OCI-LY1 (cell line): Measurements from ENCODE around the gene C13orf42.

ENCODE experiments used
- H2AFZ ChIP-seq: fragments of 200-600 bp; sonication (generic), shearing (Covaris generic); 2 replicates; pipeline ENCODE4 v1.6.0; 2014; ENCODE audit warnings: antibody characterized with exemption, mild to moderate bottlenecking, low read length
- H3F3A ChIP-seq: fragments of 200-600 bp; sonication (generic), shearing (Covaris generic); 2 replicates; pipeline ENCODE4 v1.6.0; 2014; ENCODE audit warnings: mild to moderate bottlenecking, antibody characterized with exemption, low read length, moderate library complexity; ENCODE audit not compliant: insufficient read depth
- H3K27ac ChIP-seq: fragments of 200-600 bp; sonication (generic); 2 replicates; pipeline ENCODE4 v1.5.1; 2014; ENCODE audit warnings: low read length, mixed run types, mild to moderate bottlenecking, low read depth; ENCODE audit not compliant: poor library complexity, severe bottlenecking
- H3K27me3 ChIP-seq: fragments of 200-600 bp; sonication (generic); 2 replicates; pipeline ENCODE4 v1.6.0; 2014; ENCODE audit warnings: antibody characterized with exemption, mild to moderate bottlenecking, low read length, moderate library complexity; ENCODE audit not compliant: insufficient read depth
- H3K36me3 ChIP-seq: fragments of 200-600 bp; sonication (generic); 2 replicates; pipeline ENCODE4 v1.6.1; 2014; ENCODE audit warnings: mild to moderate bottlenecking, antibody characterized with exemption, low read length, moderate library complexity, mixed read lengths; ENCODE audit not compliant: insufficient read depth
- H3K4me1 ChIP-seq: fragments of 200-600 bp; sonication (generic); 2 replicates; pipeline ENCODE4 v1.5.1; 2014; ENCODE audit warnings: mild to moderate bottlenecking, low read length, moderate library complexity; ENCODE audit not compliant: insufficient read depth, severe bottlenecking
- H3K4me2 ChIP-seq: fragments of 200-600 bp; sonication (generic), shearing (Covaris generic); 2 replicates; pipeline ENCODE4 v1.6.1; 2014; ENCODE audit warnings: low read length
- H3K4me3 ChIP-seq: fragments of 200-600 bp; sonication (generic); 2 replicates; pipeline ENCODE4 v1.5.1; 2014; ENCODE audit warnings: low read length, low read depth, mild to moderate bottlenecking, mixed read lengths; ENCODE audit not compliant: poor library complexity, severe bottlenecking
- H3K79me2 ChIP-seq: fragments of 200-600 bp; shearing (Covaris generic); 2 replicates; pipeline ENCODE4 v1.6.1; 2016; ENCODE audit warnings: mixed run types, low read length, mixed read lengths; ENCODE audit not compliant: insufficient read depth
- H3K9ac ChIP-seq: fragments of 200-600 bp; sonication (generic), shearing (Covaris generic); 2 replicates; pipeline ENCODE4 v1.6.1; 2014; ENCODE audit warnings: mild to moderate bottlenecking, low read length, mixed read lengths
- H3K9me2 ChIP-seq: fragments of 200-600 bp; sonication (generic), shearing (Covaris generic); 2 replicates; pipeline ENCODE4 v1.6.1; 2014; ENCODE audit warnings: low read depth, mild to moderate bottlenecking, low read length, mixed read lengths
- H3K9me3 ChIP-seq: fragments of 200-600 bp; shearing (Covaris generic); 2 replicates; pipeline ENCODE4 v1.6.1; 2014; ENCODE audit warnings: low read length, mixed read lengths
- H4K20me1 ChIP-seq: fragments of 200-600 bp; sonication (generic), shearing (Covaris generic); 2 replicates; pipeline ENCODE4 v1.6.0; 2016; ENCODE audit warnings: mild to moderate bottlenecking, low read length; ENCODE audit not compliant: insufficient read depth
- EZH2 ChIP-seq: fragments of 200-600 bp; sonication (generic), shearing (Covaris generic); IDR thresholded peaks from 2 replicates; pipeline ENCODE4 v1.8.0; 2017; ENCODE audit warnings: borderline replicate concordance, mixed run types, mild to moderate bottlenecking, antibody characterized with exemption, low read length, moderate library complexity, mixed read lengths
- TF ChIP-seq, protein P1 (sequence below): fragments of 200-600 bp; sonication (generic), shearing (Covaris generic); IDR thresholded peaks from 2 replicates; pipeline ENCODE4 v1.5.1; 2017; ENCODE audit warnings: mild to moderate bottlenecking, antibody characterized with exemption, low read length, moderate library complexity, mixed read lengths

The C13orf42 gene

DNA sequence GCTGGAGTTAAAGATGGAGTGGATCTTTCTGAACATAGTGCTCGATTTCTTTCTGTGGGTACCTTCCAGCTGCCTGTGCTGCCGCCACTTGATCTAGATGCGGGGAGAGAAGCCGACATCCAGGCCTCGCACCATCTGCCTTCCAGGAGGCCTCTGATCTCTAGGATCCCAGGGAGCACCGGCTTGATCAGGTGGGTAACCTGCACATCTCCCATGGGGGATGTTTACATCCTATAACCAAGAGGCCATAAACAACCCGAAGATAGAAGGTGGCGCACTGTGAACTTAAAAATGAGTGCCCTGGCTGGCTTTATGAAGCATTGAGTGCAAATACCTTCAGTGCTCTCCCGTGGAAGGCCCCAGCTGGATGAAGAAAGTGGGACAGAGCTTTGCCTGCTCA is at the start of gene C13orf42:
C13orf42 (minus strand) TSS at position 101 of the 400 bp plus-strand sequence; CDS start at position 36, 65 bp downstream.
- Histone ChIP-seq H3K27ac (no peak within 1 kb of the TSS), H4K20me1 (no peaks in the 10 kb centered on the region), H3K4me3 (no peak within 1 kb of the TSS), H3K9ac (no peak within 1 kb of the TSS), H3K4me1 (no peaks in the 10 kb centered on the region), H3K79me2 (no peaks in the 10 kb centered on the region), H3F3A (no peaks in the 10 kb centered on the region), H3K27me3 (0 out of 2 replicates have a peak, but pooled peaks cover 4% of the 10 kb centered on the region), H3K9me2 (no peaks in the 10 kb centered on the region), H3K36me3 (no peaks in the 10 kb centered on the region), H3K4me2 (no peak within 1 kb of the TSS), H3K9me3 (no peaks in the 10 kb centered on the region), H2AFZ (no peak within 1 kb of the TSS)
- TF ChIP-seq, protein P1, sequence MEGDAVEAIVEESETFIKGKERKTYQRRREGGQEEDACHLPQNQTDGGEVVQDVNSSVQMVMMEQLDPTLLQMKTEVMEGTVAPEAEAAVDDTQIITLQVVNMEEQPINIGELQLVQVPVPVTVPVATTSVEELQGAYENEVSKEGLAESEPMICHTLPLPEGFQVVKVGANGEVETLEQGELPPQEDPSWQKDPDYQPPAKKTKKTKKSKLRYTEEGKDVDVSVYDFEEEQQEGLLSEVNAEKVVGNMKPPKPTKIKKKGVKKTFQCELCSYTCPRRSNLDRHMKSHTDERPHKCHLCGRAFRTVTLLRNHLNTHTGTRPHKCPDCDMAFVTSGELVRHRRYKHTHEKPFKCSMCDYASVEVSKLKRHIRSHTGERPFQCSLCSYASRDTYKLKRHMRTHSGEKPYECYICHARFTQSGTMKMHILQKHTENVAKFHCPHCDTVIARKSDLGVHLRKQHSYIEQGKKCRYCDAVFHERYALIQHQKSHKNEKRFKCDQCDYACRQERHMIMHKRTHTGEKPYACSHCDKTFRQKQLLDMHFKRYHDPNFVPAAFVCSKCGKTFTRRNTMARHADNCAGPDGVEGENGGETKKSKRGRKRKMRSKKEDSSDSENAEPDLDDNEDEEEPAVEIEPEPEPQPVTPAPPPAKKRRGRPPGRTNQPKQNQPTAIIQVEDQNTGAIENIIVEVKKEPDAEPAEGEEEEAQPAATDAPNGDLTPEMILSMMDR, result no peak
- TF ChIP-seq EZH2, result no peak

DNA sequence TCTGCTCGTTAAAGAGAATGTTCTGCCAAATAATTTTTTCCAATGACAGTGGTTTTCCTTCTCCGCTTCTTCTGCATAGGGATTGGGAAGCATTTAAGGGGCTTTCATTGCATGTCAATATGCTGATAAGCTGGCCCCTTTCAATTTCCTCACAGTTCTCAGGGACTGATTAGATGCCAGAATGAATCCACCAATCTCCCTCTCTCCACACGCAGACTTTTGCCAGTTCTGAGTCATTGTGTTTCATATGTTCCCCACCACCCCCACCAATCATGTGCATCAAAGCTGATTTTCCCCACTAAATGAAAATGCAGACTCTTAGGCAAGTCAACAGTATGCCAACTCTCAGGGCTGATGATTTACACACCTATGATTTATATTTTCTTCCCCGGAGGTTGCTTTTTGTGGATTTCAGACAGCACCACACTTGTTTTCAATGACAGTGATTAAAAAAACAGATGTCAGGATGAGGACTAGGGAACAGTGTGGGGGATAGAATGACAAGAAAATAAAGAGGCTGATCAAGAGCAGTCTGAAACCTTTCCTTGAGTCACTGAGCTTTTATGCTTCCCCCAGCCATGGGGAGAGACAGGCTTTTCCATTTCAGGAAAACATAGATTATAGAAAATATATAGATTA is 47.9 kb upstream of the C13orf42 start:
- Histone ChIP-seq H3K27me3 (peaks cover 7% of the 10 kb centered on the region; the same call in 1 of the 2 replicates), H3K9ac (no peak overlapping the region), H3K36me3 (no peaks in the 10 kb centered on the region), H3K4me3 (no peak overlapping the region), H3K9me3 (no peaks in the 10 kb centered on the region), H3K4me2 (no peak overlapping the region), H2AFZ (no peak overlapping the region), H3K27ac (no peak overlapping the region), H3K9me2 (no peaks in the 10 kb centered on the region), H3K79me2 (no peaks in the 10 kb centered on the region), H3F3A (no peaks in the 10 kb centered on the region), H3K4me1 (no peaks in the 10 kb centered on the region), H4K20me1 (no peaks in the 10 kb centered on the region)
- TF ChIP-seq EZH2, result no peak
- TF ChIP-seq, protein P1, result no peak

DNA sequence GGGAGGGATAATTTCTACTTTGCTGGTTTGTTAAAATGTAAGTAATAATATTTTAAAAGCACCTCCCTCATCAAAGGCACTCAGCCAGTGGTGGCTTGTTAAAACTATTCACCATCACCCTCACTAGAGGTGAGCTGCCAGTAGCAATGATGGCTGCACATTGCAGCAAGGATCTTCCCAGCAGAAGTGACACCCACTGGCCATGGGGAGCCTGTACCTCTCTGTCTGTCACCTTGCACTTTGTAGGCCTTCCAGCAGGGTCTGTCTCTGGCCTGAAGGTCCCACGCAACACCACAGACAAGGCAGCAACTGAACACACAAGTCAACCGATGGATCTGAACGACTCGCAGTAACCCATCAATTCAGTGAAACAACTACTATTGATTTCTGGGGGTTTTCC is 47.3 kb upstream of the C13orf42 start:
- H3K4me2 ChIP-seq, result no peak overlapping the region
- H3K4me3 ChIP-seq, result no peak overlapping the region
- TF ChIP-seq EZH2, result no peak
- TF ChIP-seq, protein P1, result no peak
- H3K9ac ChIP-seq, result no peak overlapping the region
- H3K4me1 ChIP-seq, result no peaks in the 10 kb centered on the region
- peaks cover 7% of the 10 kb centered on the region; the same call in 1 of the 2 replicates for H3K27me3 ChIP-seq
- no peak overlapping the region for H3K27ac ChIP-seq
- H3K9me2 ChIP-seq, result no peaks in the 10 kb centered on the region
- H2AFZ ChIP-seq, result no peak overlapping the region
- no peaks in the 10 kb centered on the region for H3K36me3 ChIP-seq
- no peaks in the 10 kb centered on the region for H3F3A ChIP-seq
- H3K79me2 ChIP-seq, result no peaks in the 10 kb centered on the region
- H4K20me1 ChIP-seq, result no peaks in the 10 kb centered on the region
- H3K9me3 ChIP-seq, result no peaks in the 10 kb centered on the region
